H1 (cell line): Measurements from ENCODE around the gene RXRA. TPM values are rescaled to one million over a fixed set of nuclear protein-coding genes. Genes with fewer than 3 reads are reported as not detected.

Experiments
- ATF3 ChIP-seq: IDR thresholded peaks from 2 replicates; pipeline ENCODE4 v1.6.1; 2011; ENCODE audit warnings: low read depth, mild to moderate bottlenecking, low read length; ENCODE audit not compliant: insufficient read depth
- CEBPB ChIP-seq: IDR thresholded peaks from 2 replicates; pipeline ENCODE4 v1.6.1; 2012; ENCODE audit warnings: low read depth, low read length
- CTBP2 ChIP-seq: IDR thresholded peaks from 2 replicates; pipeline ENCODE4 v1.7.0; 2011; ENCODE audit warnings: borderline replicate concordance, mild to moderate bottlenecking, moderate library complexity, mixed read lengths, low read length; ENCODE audit not compliant: insufficient read depth, insufficient read length
- E2F6 ChIP-seq: IDR thresholded peaks from 2 replicates; pipeline ENCODE4 v1.6.1; 2012; ENCODE audit warnings: inconsistent platforms
- EP300 ChIP-seq, 2 experiments: IDR thresholded peaks; 1 replicate in 1 of 2; 2 replicates in 1 of 2; pipeline ENCODE4 v1.6.1; 2011 to 2012; ENCODE audit warnings: low read depth in 2 of 2, low read length in 2 of 2, mild to moderate bottlenecking in 2 of 2, borderline replicate concordance in 1 of 2, inconsistent platforms in 1 of 2, moderate library complexity in 1 of 2
- KDM5A ChIP-seq: fragments of 200-600 bp; IDR thresholded peaks from 2 replicates; pipeline ENCODE4 v1.7.1; 2012; ENCODE audit warnings: mild to moderate bottlenecking, low read length, inconsistent platforms, mixed read lengths
- MAX ChIP-seq: IDR thresholded peaks from 2 replicates; pipeline ENCODE4 v1.6.1; 2012; ENCODE audit warnings: inconsistent platforms
- PHF8 ChIP-seq: fragments of 200-600 bp; sonication (generic); conservative IDR thresholded peaks from 2 replicates; pipeline ENCODE4 v1.7.1; 2012; ENCODE audit warnings: low read depth, mild to moderate bottlenecking, inconsistent platforms, low read length, moderate library complexity
- SAP30 ChIP-seq: fragments of 300-600 bp; sonication (generic); IDR thresholded peaks from 2 replicates; pipeline ENCODE4 v1.7.1; 2012; ENCODE audit warnings: low read length, moderate library complexity, mild to moderate bottlenecking, inconsistent platforms; ENCODE audit not compliant: insufficient read depth, insufficient replicate concordance
- TCF12 ChIP-seq: IDR thresholded peaks from 2 replicates; pipeline ENCODE4 v1.6.1; 2011; ENCODE audit warnings: low read depth, mild to moderate bottlenecking, low read length
- polyA plus RNA-seq, 7 experiments: library from polyadenylated mRNA; depleted of rRNA in 3 of 7; stranded (reverse) in 5 of 7; unstranded in 2 of 7; fragments of >200 nt in 5 of 7; fragments of 200-250 nt in 2 of 7; gene quantifications; 1 replicate in 5 of 7; 2 replicates in 1 of 7; 4 replicates in 1 of 7; pipeline versions ENCODE4 v1.2.1 to v1.2.3, GENCODE V29; 2011 to 2013; ENCODE audit warnings: missing spikeins in 2 of 7, mixed read lengths in 2 of 7
- total RNA-seq: library from RNA; stranded (reverse); fragmentation: NEBNext Ultra II Directional; extraction: Animal tissue kit (Norgen Biotek cat#: 25700); gene quantifications from 2 replicates; pipeline ENCODE4 v1.2.1, GENCODE V29; 2021

The RXRA gene
- total and polyA plus RNA-seq, 2 of the 8 experiments (the other 6 are each of a cell fraction or from before 2014, with no cell fraction given): 9.8 to 29.4 TPM

- TF ChIP-seq TCF12 (no peak), MAX (no peak), ATF3 (no peak), EP300 (IDR thresholded peaks at IDR 0.05; ENCODE audit: borderline replicate concordance in 1 of 2, low read depth in 2 of 2, low read length in 2 of 2) (no peak), E2F6 (no peak), CTBP2 (no peak), PHF8 (no peak), SAP30 (no peak), KDM5A (no peak), CEBPB (no peak)
These were observed 2.1 kb downstream of the RXRA start (continued) for GRCh38 chr9:134328341-134328840.
